Transverse colon (tissue), 4 donors: ENCODE results near the gene TBX18.

Source experiments
- CTCF ChIP-seq, 5 experiments: fragments of 200-600 bp in 3 of 5; fragments of 450-650 bp in 2 of 5; sonication (generic) in 3 of 5; IDR thresholded peaks; 1 replicate in 2 of 5; 2 replicates in 3 of 5; pipeline ENCODE4 v1.5.1; 2016 to 2017; ENCODE audit warnings: antibody characterized with exemption in 5 of 5, inconsistent platforms in 3 of 5, mild to moderate bottlenecking in 2 of 5, moderate library complexity in 1 of 5
- EP300 ChIP-seq: sonication (generic); formaldehyde crosslinking; IDR thresholded peaks from one replicate; pipeline ENCODE4 v1.6.1; 2017; ENCODE audit warnings: antibody characterized with exemption, low read depth
- POLR2A ChIP-seq: fragments of 450-650 bp; IDR thresholded peaks from one replicate; pipeline ENCODE4 v1.6.1; 2016; ENCODE audit warnings: antibody characterized with exemption, mild to moderate bottlenecking, moderate library complexity
- POLR2AphosphoS5 ChIP-seq, 3 donors: sonication (generic); formaldehyde crosslinking; IDR thresholded peaks; one replicate each; pipeline ENCODE4 v1.6.1; 2016; ENCODE audit warnings: antibody characterized with exemption in 3 of 3

- no peak for TF ChIP-seq POLR2A
- no peak for TF ChIP-seq CTCF (IDR thresholded peaks at IDR 0.05)
- no peak for TF ChIP-seq POLR2AphosphoS5 (IDR thresholded peaks at IDR 0.05)
- no peak for TF ChIP-seq EP300
Observed at GRCh38 chr6:84805145-84805544, 40.7 kb upstream of the TBX18 start.
